Measurements from ENCODE around the gene CNOT2.

CNOT2 gene, protein sequence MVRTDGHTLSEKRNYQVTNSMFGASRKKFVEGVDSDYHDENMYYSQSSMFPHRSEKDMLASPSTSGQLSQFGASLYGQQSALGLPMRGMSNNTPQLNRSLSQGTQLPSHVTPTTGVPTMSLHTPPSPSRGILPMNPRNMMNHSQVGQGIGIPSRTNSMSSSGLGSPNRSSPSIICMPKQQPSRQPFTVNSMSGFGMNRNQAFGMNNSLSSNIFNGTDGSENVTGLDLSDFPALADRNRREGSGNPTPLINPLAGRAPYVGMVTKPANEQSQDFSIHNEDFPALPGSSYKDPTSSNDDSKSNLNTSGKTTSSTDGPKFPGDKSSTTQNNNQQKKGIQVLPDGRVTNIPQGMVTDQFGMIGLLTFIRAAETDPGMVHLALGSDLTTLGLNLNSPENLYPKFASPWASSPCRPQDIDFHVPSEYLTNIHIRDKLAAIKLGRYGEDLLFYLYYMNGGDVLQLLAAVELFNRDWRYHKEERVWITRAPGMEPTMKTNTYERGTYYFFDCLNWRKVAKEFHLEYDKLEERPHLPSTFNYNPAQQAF

DNA sequence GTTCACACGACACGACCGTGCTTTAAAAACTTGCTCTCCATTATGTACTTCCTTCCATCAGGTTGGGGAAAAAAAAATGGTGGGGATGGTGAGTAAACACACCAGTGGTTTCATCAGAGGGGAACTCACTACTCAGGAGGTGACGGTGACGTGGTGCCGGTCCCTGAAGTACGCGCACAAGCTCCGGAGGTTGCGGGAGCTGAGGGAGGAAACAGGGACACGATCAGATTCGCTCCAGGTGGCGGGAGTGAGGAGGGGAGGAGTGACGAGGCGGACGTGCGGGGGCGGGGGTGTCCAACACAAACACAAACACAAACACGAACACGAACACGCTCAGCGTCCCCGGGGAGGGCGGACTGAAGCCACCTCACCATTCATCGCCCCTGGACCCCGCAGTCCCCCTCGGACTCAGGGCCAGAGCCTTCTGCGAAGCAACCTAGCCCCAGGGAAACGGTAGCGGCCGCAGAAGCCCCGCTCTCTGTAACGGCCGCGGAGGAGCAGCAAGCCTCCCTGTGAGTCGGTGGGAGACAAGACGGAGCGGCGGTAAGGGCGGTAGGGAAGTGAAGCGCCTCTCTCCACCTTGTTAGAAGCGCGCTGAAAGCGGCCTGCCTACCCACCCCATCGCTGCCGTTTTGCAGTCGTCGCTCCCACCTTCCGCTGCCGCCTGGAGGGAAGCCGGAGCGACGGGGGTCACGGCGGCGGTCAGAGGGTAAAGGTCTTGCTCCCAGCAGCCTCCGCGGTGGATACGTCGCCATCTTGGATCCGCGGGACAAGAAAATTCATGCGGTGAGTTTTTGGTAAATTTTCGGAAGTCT lies at the start of gene CNOT2:
Gene CNOT2 (plus strand): TSS at position 739 of the 815 bp plus-strand sequence. CDS start 34,794 bp downstream, outside the sequence.
- DNase-seq: peak; percentile 92

DNA sequence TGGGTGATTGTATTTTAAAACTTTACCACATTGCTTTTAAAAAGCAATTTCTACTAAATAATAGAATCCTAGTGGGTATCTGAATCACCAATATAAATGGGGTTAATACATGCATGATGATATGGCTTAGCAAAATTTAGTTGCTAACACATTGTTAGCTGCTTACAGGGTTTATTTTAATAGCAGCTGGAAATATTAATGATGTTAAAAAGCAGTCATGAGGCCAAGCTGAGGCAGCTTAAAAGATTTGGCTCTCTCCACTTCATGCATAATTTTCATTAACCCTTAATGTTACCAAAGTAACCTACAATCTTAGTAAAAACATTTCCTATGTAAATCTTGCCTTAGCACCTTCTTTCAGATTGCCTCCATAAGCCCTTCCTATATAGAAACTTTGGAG lies 49.2 kb upstream of the CNOT2 start:
- DNase-seq: no peak

DNA sequence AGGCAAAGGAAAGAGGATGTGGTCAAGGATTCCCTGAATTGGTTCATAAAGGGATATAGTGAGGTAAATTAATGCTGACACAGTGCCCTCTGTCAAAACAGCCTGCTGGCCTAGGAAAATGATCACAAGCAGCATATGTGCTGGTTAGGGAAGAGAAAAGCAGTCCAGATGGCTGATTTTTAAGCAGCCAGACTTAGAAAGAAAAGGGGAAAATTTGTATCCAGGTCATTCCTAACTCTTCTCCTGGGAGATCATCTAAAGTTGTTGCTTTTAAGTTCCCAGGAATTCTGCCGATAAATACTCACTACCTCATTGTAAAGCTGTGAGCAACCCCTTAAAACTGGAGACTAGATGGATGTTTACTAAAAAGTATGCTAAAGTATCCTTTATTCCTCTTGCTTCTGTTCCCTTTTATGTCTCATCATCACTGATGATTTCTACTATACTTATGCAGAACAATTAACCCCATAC lies 46.4 kb upstream of the CNOT2 start:
- DNase-seq: no peak

DNA sequence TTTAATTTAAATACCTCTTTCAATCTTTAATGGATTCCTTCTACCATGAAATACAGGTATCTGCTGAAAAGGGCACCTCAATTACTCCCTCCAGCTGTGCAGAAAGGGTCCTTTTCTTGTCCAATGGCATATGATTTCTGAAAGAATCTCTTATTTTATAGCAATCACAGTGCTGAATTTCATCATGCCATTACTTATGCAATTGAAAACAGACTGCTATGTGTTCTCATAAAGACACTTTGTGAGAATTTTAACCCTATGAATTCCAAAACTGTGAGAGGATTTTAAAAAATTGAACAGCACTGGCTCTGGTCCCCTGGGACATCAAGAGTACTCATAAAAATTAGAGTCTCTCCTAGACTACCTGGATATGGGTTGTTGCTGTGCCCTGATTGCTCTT lies 45.9 kb upstream of the CNOT2 start:
- no peak for DNase-seq

- DNase-seq: no peak
Observed at GRCh38 chr12:70213707-70214106, 29.5 kb upstream of the CNOT2 start.

- DNase-seq: no peak
Observed at GRCh38 chr12:70214972-70215617, 28.1 kb upstream of the CNOT2 start.

GRCh38 chr12:70217416-70217815 lies 25.8 kb upstream of the CNOT2 start:
- no peak for DNase-seq

DNA sequence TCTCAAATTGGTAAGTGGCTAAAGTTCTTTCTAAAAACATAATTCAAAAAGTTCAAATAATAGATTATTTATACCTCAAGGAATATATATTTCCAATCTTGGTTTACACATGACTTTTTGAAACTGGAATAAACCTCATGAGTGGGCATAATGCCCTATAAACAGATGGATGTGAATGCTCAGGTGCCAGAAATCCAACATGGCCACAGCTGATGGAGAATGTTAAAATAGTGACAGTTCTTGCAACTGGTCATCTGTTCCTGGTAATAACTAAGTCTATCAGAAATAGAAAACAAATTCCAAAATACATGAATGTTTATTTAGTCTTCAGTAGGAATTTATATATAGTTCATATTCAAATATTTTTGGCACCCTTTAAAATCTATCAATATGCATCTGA lies 21.6 kb upstream of the CNOT2 start:
- no peak for DNase-seq

DNA sequence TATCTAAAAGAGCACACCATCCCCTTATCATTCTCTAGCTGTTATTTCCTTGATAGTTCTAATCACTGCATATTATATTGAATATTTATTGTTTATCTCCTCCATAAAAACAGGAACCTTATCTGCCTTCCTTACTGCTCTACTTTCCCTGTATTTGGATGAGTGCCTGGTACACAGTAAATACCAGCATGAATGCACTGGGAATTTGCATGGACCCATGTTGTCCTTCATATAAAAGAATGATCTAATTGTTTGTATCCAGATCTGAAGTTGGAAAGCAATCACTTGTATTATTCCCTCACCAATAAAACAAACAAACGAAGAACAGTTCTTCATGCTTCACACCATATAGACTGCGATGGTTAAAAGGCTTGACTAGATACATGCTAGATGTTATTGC lies 15.3 kb upstream of the CNOT2 start:
- DNase-seq: no peak

- no peak for DNase-seq
Observed at GRCh38 chr12:70230934-70231606, 12.2 kb upstream of the CNOT2 start.

- no peak for DNase-seq
Observed at GRCh38 chr12:70236990-70237389, 6.2 kb upstream of the CNOT2 start.

- DNase-seq: no peak
Observed at GRCh38 chr12:70240673-70241072, 2.6 kb upstream of the CNOT2 start.

DNA sequence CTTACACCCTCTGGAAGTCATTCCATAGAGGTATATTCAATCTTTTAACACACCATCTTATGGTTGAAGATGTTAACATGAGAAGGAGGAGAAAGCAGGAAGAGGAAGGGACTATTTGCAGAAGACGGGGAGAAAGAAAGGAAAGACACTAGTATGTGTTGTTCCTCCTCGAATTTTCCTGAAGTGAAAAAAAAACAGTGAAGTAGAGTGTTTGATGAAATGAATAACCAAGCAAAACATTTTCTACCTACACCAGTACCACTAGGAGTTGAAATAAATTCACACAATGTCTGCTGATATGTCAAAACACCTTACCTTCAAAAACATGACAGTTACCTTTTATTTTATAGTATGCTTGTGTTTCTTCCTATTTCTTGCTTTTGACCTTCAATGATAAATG lies 1.4 kb upstream of the CNOT2 start:
- no peak for DNase-seq

GRCh38 chr12:70243510-70244371 lies 508 bp downstream of the CNOT2 start:
- peak; percentile 69 for DNase-seq

DNA sequence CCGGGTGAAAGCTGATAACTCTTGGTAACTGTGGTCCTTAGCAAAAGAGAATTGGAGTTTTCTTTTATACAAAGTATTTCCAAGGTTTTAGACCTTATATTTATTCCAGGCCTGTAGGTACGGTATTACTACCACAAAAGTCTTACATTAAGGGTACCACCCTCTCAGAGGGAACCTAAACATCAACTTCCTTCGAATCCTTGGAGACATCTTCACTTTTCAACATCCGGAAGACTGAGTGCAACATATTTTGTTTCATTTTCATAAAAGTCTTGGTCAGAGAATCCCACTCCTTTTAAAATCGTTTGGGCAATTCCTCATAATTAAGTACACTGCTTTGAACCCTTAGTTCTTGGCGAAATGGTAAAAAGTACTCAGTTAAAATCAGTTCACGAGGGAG lies 1.2 kb downstream of the CNOT2 start:
- no peak for DNase-seq

- no peak for DNase-seq
Observed at GRCh38 chr12:70245458-70245857, 2.2 kb downstream of the CNOT2 start.

DNA sequence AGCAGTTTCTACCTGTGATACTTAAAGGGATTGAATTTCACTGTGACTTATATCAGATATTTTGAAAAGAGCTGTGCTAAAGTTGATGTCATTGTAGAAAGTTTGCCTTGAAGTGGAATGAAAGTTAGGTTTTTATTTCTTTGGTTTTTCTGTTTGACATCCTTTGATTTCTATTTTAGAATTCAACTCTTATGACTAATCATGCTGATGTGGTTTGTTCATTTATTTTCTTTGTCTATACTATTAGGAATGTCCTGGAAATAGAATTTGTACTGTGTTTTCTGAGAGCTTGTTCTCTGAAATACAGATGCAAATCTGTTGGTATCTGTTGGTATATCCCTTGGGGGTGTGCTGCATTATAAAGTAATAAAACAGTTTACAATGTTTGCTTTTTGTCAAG lies 3.3 kb downstream of the CNOT2 start:
- DNase-seq: no peak

- DNase-seq: no peak
Observed at GRCh38 chr12:70247653-70248199, 4.5 kb downstream of the CNOT2 start.

DNA sequence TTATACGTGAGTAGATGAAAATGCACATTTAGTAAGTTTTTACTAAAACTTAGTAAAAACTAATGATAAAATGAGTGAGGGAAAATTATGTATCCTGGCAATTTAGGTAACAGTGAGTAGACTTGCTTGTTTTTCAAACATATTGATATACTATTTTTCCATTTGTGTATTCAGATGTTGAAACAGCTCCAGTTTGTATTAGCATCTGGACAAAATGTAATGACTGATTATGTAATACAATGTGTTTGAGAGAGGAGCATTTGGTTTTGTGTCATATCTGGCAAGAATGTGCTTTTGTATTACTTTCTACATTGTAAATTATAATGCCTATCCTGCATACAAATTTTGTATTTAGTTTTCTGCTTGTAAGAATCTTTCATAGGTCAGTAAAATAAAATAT lies 5.6 kb downstream of the CNOT2 start:
- no peak for DNase-seq

- DNase-seq: no peak
Observed at GRCh38 chr12:70249903-70250302, 6.7 kb downstream of the CNOT2 start.

DNA sequence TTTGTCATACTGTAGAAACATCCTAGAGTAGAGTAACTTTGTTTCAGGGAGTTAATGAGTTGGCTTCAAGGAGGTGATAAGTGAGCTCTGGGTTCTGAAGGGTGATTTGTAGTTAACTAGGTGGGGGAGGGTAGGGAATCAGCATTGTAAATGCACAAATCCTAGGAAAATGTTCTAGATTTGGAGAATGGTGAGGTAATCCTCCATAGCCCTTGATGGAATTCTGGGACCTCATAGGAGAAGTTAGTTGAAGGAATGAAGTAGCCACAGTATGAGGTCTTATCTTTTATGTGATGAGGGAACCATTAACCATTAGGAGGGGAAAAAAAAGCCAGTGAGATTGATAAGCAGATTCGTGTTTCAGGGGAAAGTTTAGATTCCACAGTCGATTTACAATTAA lies 8.0 kb downstream of the CNOT2 start:
- no peak for DNase-seq
